Thymus (tissue), 11 donors: ENCODE results near the gene PSPC1. TPM values are rescaled to one million over a fixed set of nuclear protein-coding genes. Genes with fewer than 3 reads are reported as not detected.

Experiments
- DNase-seq, 9 donors: peaks; one replicate each; pipeline ENCODE4 v3.0.0-alpha.2; 2013; ENCODE audit warnings: low spot score in 9 of 9, low read depth in 6 of 9, missing footprints in 1 of 9
- H3K27ac ChIP-seq, 2 donors: one replicate each; pipeline ENCODE4 v1.5.1; 2013; ENCODE audit warnings: control low read depth in 1 of 2, low read depth in 1 of 2, low read length in 1 of 2, mild to moderate bottlenecking in 1 of 2, moderate library complexity in 1 of 2
- H3K27me3 ChIP-seq, 2 donors: one replicate each; pipeline ENCODE4 v1.5.1; 2013; ENCODE audit warnings: low read length in 1 of 2; ENCODE audit not compliant: control insufficient read depth in 2 of 2, insufficient read depth in 1 of 2
- H3K36me3 ChIP-seq, 2 donors: one replicate each; pipeline ENCODE4 v1.5.1; 2013; ENCODE audit warnings: low read length in 1 of 2, mild to moderate bottlenecking in 1 of 2, moderate library complexity in 1 of 2; ENCODE audit not compliant: control insufficient read depth in 2 of 2, insufficient read depth in 2 of 2
- H3K4me1 ChIP-seq, 2 donors: one replicate each; pipeline ENCODE4 v1.5.1; 2013; ENCODE audit warnings: low read length in 2 of 2; ENCODE audit not compliant: control insufficient read depth in 2 of 2, insufficient read depth in 2 of 2
- H3K4me3 ChIP-seq, 2 donors: one replicate each; pipeline ENCODE4 v1.5.1; 2013; ENCODE audit warnings: low read length in 2 of 2, control low read depth in 1 of 2, mild to moderate bottlenecking in 1 of 2
- H3K9me3 ChIP-seq, 2 donors: one replicate each; pipeline ENCODE4 v1.5.1; 2013; ENCODE audit warnings: low read length in 1 of 2, mild to moderate bottlenecking in 1 of 2; ENCODE audit not compliant: control insufficient read depth in 2 of 2, insufficient read depth in 1 of 2
- WGBS: extraction: QIAGEN DNeasy Blood & Tissue Kit; methylation state at CpG from one replicate; pipeline ENCODE4 v1.1.7; 2013; 5-methylcytosine and 5-hydroxymethylcytosine counted together
- polyA plus RNA-seq: library from polyadenylated mRNA; stranded (reverse); fragments of 200-250 nt; gene quantifications from one replicate; pipeline ENCODE4 v1.2.3, GENCODE V29; 2013
- total RNA-seq: library from RNA; stranded (reverse); fragments of 120-200 nt; gene quantifications from one replicate; pipeline ENCODE4 v1.2.4, GENCODE V29; 2013
- donor health status: healthy.

Gene PSPC1
- total and polyA plus RNA-seq, 2 donors, result 64.6 to 71.2 TPM

DNA sequence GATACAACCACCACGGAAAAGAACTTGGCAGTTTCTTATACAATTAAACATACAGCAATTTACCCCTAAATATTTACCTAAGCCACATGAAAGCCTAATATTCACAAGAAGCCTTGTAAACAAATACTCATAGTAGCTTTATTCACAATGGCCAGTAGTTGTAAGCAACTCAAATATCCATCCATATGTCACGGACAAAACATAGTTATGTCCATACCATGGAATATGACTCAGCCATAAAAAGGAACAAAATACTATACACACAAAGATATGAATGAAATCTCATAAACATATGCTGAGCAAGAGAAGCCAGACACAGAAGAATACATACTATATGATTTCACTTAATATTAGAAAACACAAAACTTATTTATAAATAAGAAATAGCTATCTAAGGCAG is 12.9 kb downstream of the PSPC1 start:
- Histone ChIP-seq H3K27ac (no peak overlapping the region), H3K36me3 (peaks cover 39 to 49% of the 10 kb centered on the region in 2 donors), H3K27me3 (no peaks in the 10 kb centered on the region), H3K4me3 (no peak overlapping the region), H3K4me1 (no peaks in the 10 kb centered on the region), H3K9me3 (no peaks in the 10 kb centered on the region)
- no peak for DNase-seq
- WGBS, result 97% methylated on average over 2 of the region's 2 CpGs

DNA sequence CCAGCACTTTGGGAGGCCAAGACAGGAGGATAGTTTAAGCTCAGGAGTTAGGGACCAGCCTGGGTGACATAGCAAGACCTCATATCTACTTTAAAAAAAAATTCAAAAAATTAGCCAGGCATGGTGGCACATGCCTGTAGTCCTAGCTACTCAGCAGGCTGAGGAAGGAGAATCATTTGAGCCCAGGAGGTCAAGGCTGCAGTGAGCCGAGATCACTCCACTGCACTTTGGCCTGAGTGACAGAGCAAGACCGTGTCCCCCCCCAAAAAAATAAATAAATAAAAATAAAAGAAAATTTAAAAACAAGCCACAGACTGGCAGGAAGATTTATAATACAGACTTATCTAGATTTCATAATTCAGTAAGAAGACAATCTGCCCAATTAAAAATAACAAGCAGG is 14.8 kb downstream of the PSPC1 start:
- Histone ChIP-seq H3K27ac (no peak overlapping the region), H3K9me3 (no peaks in the 10 kb centered on the region), H3K4me3 (no peak overlapping the region), H3K27me3 (no peaks in the 10 kb centered on the region), H3K36me3 (peaks cover 47 to 52% of the 10 kb centered on the region in 2 donors), H3K4me1 (no peaks in the 10 kb centered on the region)
- no peak for DNase-seq
- WGBS, result 98% methylated on average over 2 of the region's 2 CpGs

DNA sequence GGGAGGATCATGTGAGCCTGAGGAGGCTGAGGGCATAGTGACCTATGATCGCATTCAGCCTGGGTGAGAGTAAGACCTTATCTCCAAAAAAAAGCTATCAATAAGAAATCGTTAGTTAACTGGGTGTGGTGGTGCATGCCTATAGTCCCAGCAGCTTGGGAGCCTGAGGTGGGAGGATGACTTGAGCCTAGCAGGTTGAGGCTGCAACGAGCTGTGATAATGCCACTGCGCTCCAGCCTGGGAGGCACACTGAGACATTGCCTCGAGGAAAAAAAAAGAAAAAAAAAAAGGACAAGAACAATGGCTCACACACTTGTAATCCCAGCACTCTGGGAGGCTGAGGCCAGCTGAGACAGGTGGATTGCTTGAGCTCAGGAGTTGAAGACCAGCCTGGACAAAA is 16.2 kb downstream of the PSPC1 start:
- Histone ChIP-seq H3K27ac (no peak overlapping the region), H3K36me3 (peaks cover 41 to 49% of the 10 kb centered on the region in 2 donors), H3K4me1 (no peaks in the 10 kb centered on the region), H3K9me3 (no peaks in the 10 kb centered on the region), H3K27me3 (no peaks in the 10 kb centered on the region), H3K4me3 (no peak overlapping the region)
- no peak for DNase-seq
- WGBS, result 95% methylated on average over 5 of the region's 5 CpGs

DNA sequence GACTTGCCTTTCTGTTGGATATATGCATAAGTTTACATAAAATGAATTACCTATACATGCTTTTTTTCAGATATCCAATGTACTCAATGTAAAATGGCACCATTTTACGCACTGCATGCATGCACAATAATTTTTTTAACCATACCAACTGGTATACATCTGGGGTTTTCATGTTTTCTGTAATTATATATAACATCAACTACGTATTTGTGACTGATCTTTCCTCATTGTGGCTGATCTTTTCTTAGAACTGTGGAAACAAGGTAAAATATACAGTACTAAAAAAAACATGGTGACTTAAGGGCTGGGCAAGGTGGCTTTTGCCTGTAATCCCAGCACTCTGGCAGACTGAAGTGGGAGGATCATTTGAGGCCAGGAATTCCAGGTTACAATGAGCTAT is 18.5 kb downstream of the PSPC1 start:
- Histone ChIP-seq H3K36me3 (peaks cover 31 to 40% of the 10 kb centered on the region in 2 donors), H3K27ac (no peak overlapping the region), H3K9me3 (no peaks in the 10 kb centered on the region), H3K27me3 (no peaks in the 10 kb centered on the region), H3K4me3 (no peak overlapping the region), H3K4me1 (no peaks in the 10 kb centered on the region)
- WGBS, result 89% methylated on average over 2 of the region's 2 CpGs
- DNase-seq, result no peak

DNA sequence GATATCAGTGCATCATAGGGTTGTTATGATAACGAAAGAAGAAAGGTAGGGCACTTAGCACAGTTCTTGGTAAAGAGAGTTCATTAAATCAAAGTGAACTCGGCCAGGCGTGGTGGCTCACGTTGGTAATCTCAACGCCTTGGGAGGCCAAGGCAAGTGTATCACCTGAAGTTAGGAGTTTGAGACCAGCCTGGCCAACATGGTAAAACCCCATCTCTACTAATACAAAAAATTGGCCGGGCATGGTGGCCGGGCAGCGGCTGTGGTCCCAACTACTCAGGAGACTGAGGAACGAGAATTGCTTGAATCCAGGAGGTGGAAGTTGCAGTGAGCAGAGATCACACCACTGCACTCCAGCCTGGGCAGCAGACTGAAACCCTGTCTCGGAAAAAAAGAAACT is 19.1 kb downstream of the PSPC1 start:
- Histone ChIP-seq H3K9me3 (no peaks in the 10 kb centered on the region), H3K4me1 (no peaks in the 10 kb centered on the region), H3K4me3 (no peak overlapping the region), H3K36me3 (peaks cover 36 to 42% of the 10 kb centered on the region in 2 donors), H3K27me3 (no peaks in the 10 kb centered on the region), H3K27ac (no peak overlapping the region)
- no peak for DNase-seq
- 98% methylated on average over 10 of the region's 10 CpGs for WGBS

DNA sequence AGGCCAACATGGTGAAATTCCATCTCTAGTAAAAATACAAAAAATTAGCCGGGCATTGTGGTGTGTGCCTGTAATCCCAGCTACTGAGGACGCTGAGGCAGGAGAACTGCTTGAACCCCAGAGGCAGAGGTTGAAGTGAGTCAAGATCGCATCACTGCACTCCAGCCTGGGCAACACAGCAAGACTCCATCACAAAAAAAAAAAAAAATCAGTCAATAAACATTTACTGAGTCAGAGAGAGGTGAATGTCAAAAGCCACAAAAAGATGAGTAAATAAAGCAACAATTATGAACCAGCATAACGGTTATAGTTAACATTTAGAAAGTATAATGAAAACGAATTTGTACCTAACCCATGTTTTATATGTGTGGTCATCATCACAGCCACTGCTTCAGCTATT is 23.1 kb downstream of the PSPC1 start:
- DNase-seq, result no peak
- Histone ChIP-seq H3K27me3 (no peaks in the 10 kb centered on the region), H3K27ac (no peak overlapping the region), H3K9me3 (no peaks in the 10 kb centered on the region), H3K4me1 (no peaks in the 10 kb centered on the region), H3K36me3 (peaks cover 50 to 57% of the 10 kb centered on the region in 2 donors), H3K4me3 (no peak overlapping the region)
- WGBS, result 98% methylated on average over 5 of the region's 5 CpGs

DNA sequence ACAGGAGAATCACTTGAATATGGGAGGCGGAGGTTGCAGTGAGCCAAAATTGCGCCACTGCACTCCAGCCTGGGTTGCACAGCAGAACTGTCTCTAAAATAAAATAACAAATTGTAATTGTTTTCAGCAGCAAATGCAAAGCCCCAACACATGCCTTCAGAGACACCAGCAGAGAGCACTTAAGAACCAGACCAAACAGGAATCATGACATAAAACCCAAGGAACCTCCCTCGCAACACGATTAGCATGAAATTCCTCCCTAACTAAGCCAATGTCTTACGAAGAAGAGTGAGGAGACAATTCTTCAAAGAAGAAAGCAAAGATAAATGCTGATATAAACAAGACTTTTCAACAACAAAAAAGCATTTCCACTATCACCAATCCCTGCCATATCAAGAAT is 40.1 kb downstream of the PSPC1 start:
- Histone ChIP-seq H3K4me1 (no peaks in the 10 kb centered on the region), H3K27ac (no peak overlapping the region), H3K9me3 (no peaks in the 10 kb centered on the region), H3K36me3 (peaks cover 31 to 50% of the 10 kb centered on the region in 2 donors), H3K4me3 (no peak overlapping the region), H3K27me3 (no peaks in the 10 kb centered on the region)
- no peak for DNase-seq
- 91% methylated on average over 5 of the region's 5 CpGs for WGBS

DNA sequence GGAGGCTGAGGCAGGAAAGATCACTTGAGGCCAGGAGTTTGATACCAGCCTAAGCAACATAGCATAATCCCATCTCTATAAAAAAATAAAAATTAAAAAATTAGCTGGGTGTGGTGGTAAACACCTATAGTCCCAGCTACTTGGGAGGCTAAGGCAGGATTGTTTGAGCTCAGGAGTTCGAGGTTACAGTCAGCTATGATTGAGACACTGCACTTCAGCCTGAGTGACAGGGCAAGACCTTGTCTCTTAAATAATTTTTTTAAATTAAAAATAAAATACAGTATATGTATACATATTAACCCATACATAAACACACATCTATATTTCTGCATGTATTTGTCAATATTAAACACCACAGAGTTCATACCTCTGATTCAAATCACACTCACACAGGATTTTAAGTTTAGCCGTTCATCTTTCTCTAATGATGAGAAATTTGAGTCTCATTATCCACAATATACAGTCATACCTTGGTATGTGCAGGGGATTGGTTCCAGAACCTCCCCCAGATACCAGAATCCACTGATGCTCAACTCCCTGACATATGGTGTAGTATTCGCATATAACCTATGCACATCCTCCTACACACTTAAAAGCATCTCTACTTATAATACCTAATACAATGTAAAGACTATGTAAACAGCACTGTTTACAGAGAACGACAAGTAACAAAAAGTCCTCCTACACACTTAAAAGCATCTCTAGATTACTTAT is 44.7 kb downstream of the PSPC1 start:
- Histone ChIP-seq H3K4me3 (no peak overlapping the region), H3K36me3 (peaks cover 43 to 63% of the 10 kb centered on the region in 2 donors), H3K27ac (no peak overlapping the region), H3K27me3 (no peaks in the 10 kb centered on the region), H3K9me3 (no peaks in the 10 kb centered on the region), H3K4me1 (no peaks in the 10 kb centered on the region)
- WGBS, result 97% methylated on average over 4 of the region's 4 CpGs
- DNase-seq, result no peak

DNA sequence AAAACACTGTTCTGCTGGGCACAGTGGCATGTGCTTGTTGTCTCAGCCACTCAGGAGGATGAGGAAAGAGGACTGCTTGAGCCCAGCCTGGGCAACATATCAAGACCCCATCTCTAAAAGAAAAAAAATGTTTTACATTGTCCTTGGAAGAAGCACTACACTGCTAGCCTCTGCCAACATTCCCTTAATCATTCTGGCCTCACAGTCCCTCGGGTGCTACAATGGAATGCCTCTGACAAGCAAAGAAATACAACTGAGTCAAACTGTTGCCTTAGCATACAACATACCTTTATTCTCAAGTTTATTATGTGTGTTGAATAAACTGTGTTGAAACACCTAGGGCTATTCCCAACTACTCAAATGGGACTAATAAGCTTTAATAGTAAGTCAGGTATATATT is 56.1 kb downstream of the PSPC1 start:
- WGBS, result 99% methylated on average over 1 of the region's 1 CpG
- no peak for DNase-seq
- Histone ChIP-seq H3K9me3 (no peaks in the 10 kb centered on the region), H3K4me3 (no peak overlapping the region), H3K4me1 (no peaks in the 10 kb centered on the region), H3K36me3 (peaks cover 13 to 43% of the 10 kb centered on the region in 2 donors), H3K27ac (no peak overlapping the region), H3K27me3 (no peaks in the 10 kb centered on the region)
